HG02840 (cell line): Measurements from ENCODE around the gene OR1C1.
"Not testable (repeated sequence)": the region's sequence is repeated elsewhere in the genome, so short reads cannot be mapped to it uniquely, and the experiment has no call there.

Experiments used
- ATAC-seq: cut with Tn5 transposase; IDR thresholded peaks from one replicate; pipeline ENCODE4 v1.9.1; 2021; ENCODE audit warnings: mild to moderate bottlenecking, moderate library complexity, moderate number of reproducible peaks; ENCODE audit not compliant: unreplicated experiment, low FRiP score

The OR1C1 gene, protein sequence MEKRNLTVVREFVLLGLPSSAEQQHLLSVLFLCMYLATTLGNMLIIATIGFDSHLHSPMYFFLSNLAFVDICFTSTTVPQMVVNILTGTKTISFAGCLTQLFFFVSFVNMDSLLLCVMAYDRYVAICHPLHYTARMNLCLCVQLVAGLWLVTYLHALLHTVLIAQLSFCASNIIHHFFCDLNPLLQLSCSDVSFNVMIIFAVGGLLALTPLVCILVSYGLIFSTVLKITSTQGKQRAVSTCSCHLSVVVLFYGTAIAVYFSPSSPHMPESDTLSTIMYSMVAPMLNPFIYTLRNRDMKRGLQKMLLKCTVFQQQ

DNA sequence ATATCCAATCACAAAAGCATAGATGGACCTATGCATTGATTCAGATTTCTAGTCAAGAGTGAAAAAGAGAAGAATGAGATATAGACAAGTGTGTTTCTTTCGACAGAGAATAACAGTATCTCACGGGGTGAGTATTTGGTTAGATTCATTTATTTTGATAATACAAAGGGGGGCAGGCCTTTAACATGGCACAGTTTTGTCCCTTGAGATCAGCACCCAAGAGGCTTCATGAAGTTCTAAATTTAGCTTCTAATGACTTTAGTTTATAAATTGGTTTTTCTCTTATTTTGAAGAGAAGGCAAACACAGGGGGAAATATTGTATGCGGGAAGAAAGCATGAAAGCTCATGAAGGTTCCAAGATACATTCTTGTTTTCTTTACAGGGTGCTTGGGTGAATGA, at the start of gene OR1C1:
Gene OR1C1, minus strand, starts transcription at position 101 of the 400 bp plus-strand sequence. CDS start 2,150 bp downstream, outside the sequence.
- ATAC-seq, result no peak

DNA sequence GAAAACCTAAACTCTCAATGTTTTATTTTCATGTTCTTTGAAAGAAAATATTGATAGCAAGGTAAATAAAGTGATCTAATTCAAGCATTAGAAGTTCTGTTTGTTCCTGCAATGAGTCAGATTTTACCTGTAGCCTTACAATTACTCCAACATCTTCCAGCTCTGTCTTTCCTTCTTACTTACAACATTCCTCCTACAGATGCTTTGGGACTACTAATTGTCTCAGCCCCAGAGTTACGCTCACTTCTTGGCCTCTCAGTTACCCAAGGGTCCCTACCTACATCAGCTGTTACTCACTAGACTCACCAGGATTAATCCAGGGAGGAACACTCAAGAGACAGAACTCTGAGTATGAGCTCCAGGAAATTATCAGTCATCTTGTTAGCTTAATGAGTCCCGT, 37.2 kb upstream of the OR1C1 start:
- ATAC-seq, result no peak

DNA sequence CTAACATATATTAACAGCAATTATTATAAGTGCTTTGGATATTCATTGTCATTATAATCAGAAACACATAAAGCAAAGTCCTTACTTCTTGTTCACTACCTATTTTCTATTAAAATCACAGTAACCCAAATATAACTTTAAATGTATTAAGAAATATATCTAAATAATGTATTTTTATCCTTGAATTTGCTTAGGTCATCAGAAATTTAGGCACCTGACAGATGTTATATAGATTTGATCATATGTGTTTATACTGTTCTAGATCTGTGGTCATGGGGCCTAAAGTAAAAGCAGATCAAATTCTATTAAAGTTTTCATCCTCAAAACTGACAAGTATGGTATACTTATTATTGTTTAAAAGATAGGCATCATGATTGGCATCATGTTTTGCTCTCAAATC, 9.2 kb upstream of the OR1C1 start:
- no peak for ATAC-seq

DNA sequence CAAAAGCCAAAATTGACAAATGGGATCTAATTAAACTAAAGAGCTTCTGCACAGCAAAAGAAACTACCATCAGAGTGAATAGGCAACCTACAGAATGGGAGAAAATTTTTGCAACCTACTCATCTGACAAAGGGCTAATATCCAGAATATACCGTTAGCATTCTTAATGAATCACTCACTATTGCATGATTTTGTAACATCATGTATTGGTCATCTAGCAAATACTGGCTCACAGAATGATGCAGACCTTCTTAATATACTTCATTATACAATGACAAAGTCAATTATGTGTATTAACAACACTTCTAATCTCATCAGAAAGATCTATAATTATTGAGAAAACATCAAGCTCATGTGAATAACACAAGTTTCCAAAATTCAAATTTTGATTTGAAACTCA, 6.0 kb downstream of the OR1C1 start:
- not testable (repeated sequence) for ATAC-seq

DNA sequence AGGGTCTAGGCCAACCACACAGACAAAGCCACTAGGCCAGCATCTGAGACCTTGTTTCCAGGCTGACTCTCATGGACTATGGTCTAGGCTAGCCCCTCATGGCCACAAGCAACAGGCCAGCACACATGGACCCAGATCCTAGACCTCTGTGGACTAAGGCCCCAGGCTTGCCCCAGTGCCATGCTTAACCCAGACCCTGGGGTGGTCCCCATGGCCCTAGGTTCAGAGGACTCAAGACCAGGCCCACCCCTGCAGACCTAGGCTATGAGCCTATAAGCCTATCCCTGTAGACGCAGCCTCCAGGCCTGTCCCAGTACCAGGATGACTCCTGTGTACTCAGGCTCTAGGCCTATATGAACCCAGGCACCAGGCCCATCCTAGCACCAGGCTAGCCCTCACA, 10.5 kb downstream of the OR1C1 start:
- no peak for ATAC-seq

DNA sequence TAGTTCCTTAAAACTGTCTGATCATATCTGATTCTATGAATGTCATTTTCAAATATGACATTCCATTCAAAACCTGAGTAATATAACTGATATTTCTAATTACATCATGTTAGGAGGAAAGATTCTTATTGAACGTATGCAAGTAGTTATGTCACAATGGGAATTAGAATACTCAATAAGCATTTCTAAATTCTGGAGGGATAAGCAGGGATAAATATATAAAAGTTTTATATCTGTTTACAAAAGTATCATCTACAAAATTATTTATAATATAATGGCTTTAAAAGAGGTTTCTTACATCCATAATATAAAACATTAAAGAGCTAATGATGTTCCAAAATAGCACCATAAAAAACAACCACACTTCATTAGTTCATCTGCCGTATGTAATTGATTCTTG, 12.3 kb downstream of the OR1C1 start, which contains the start of gene OR14A2:
Gene OR14A2, minus strand, starts transcription at position 101 of the 400 bp plus-strand sequence.
- ATAC-seq, result no peak

DNA sequence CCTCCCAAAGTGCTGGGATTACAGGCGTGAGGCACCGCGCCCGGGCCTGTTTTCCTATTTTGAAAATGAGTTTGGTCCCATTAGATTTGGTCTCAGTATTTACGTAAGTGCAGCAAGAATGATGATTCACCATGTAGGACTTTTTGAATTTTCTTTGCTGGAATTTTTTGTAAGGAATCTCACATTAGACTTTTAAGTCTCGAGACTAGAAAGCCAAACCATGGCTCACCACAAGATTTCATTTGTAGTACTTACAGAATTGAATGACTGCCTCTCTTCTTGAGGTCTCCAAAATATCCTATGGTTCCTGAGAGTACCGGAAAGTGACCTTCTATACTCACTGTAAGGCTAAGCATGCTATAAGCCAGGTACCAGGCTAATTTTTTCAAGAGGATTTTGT, 12.7 kb downstream of the OR1C1 start:
- ATAC-seq, result no peak

DNA sequence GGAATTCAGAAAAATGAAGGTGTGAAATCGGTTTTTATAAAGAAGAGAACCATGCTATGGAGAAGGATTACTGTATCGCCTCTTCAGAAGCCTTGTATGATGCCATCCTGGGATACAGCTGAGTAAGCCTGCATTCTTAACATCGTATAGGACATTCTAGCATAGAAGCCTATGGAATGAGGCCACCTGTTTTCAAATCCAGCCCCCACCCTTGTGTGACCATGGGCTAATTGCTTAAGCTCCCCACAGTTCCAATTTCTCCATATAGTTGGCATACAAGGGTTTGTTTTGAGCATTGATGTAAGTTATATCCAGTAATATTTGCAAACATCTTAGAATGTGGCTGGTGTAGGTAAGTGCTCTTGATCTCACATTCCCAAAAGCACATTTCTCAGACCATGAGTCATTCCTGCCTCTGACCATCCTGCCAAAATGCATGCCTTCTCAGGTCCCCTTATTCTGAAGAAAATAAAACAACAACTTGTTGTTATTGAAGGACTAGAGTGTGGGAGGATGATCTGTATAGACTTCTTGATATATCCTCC, 13.9 kb downstream of the OR1C1 start:
- ATAC-seq, result no peak

DNA sequence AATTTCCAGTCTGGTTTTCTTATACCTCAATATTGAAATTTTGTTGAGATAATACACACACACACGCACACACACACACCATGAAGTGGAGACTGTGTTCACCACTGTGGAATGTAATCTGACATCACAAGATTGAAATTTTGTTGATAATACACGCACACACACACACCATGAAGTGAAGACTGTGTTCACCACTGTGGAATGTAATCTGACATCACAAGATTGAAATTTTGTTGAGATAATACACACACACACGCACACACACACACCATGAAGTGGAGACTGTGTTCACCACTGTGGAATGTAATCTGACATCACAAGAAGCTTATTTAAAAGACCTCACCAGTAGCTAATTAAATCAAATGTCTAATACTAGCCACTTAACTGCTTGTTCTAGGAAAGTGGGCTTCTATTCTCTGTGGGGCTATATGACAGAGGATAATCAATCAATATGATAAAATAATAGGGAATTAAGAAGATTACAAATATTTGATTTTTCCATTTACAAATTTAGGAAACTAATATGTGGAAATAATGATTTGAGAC, 18.1 kb downstream of the OR1C1 start:
- not testable (repeated sequence) for ATAC-seq

DNA sequence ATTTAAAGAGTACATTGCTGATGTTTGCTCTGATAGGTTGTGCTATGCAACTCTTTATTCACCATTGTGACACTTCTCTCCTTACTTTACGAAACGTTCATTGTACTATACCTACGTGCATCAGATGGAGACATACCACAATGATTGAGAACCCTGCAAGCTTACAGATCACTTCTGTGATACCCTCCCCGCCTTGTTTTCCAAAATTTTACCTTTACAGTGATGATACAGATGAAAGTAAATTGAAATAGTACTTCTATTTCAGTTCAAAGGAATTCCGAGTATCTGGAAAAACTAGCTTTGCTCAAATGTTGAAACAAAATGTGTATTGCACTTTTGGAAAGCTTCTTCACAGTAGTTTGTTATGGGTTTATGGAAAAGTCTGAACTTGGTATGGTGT, 18.6 kb downstream of the OR1C1 start:
- no peak for ATAC-seq

DNA sequence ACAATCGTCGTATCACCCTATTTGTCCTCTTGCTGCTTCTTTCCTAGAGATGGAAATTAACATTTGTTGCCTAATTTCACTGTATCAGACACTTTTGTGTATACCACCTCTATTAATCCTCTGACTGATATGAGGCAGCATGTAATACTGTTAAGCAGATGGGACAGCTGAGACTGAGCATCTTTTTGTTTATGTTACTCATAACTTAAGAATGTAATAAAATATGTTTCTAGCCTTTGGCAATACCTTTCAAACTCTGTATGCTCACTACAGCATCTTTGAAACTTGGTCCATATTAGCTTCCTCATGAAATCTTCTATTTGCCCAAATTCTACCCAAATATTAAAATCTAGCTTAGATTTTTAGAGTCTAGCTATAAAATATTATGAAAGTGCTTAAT, 19.6 kb downstream of the OR1C1 start:
- no peak for ATAC-seq

DNA sequence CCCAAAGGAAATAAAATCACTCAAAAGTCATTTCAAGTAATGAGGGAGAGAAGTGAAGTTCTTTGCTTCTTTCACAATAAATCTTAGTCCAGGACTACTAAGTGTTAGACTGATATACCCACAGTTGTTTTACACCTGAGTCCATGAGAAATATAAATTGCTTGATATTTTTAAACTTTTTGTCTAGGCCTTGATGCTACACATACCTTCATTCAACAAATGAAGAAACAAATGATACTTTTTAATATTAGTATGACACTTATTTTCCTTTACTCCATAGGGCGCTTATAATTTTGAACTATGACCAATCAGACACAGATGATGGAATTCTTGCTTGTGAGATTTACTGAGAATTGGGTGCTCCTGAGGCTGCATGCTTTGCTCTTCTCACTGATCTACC, 22.0 kb downstream of the OR1C1 start, which contains the start of gene OR14K1:
Gene OR14K1, plus strand, starts transcription at position 301 of the 400 bp plus-strand sequence. Its CDS starts 0 bp downstream, at position 301.
- ATAC-seq, result no peak

DNA sequence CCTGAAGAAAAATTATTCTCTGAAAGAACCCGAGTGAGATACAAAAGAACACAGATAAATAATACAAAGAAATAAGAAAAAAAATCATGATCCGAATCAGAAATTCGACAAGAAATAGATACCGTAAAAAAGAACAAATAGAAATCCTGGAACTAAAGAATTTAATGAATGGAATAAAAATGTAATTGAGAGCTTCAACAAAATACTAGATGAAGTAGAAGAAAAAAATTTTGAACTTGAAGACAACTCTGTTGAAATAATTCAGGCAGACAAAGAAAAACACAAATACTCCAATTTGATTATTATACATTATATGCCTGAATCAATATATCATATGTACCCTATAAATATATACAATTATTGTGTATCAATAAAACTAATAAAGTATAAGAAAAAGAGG, 39.1 kb downstream of the OR1C1 start:
- ATAC-seq, result no peak

DNA sequence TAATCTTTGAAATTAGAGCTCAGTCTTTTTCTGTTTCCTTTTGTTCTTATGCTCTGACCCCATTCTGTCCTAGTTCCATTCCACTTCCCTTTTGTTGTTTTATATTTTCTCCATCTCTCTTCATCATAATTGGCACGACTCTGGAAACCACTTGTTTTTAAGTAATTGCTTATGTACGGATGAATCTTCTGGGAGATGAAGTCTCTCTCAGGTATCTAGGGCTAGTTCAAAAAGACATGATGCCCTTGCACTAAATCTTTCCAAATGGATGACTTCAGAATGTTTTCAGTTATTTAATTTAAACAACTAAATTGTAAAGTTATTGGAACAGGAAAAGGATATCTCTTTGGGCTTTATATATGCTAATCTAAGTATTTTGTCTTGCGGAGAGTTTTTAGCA, 43.8 kb downstream of the OR1C1 start, which contains the start of gene OR6F1:
Gene OR6F1, minus strand, starts transcription at position 101 of the 400 bp plus-strand sequence. CDS start 3,891 bp downstream, outside the sequence.
- no peak for ATAC-seq

DNA sequence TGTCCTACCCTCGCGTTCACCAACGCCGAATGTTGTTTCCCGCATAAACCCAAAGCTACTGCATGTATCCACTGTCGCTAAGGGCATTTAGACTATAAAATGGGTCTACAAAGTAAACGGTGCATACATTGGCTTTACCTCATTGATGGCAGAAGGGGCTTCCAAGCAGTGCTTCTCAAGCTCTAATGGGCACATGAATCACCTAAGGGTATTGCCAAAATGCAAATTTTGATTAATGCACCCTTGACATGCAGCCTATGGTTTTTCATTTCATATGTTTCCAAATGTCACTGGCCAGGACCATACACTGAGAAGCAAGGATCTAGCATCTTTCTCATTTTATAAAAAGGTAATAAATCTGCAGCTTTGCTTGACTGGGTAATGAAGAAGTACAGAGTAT, 46.6 kb downstream of the OR1C1 start:
- no peak for ATAC-seq

DNA sequence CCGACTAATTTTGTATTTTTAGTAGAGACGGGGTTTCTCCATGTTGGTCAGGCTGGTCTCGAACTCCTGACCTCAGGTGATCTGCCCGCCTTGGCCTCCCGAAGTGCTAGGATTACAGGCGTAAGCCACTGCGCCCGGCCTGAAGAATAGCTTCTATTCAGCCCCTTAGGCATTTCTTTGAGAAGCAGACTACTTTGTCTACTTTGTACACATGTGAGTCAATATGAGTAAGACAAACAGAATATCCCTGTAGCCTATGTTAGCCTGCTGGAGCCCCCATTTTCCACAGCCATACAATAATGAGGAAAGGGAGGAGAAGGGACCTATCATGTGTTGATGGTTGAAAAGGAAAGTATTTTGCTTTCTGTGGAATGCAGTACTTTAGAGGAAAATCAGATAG, 49.7 kb downstream of the OR1C1 start:
- ATAC-seq, result not testable (repeated sequence)
